AG04449 (cell line): ENCODE results near the gene HIVEP3.

ENCODE experiments used
- CTCF ChIA-PET: fragments of 350-600 bp; formaldehyde crosslinking; extraction: SDS; loops from one replicate; lab custom pipeline; 2021; ENCODE audit warnings: antibody characterized with exemption; lab: Yijun Ruan, JAX
- POLR2A ChIA-PET: fragments of 400-600, 350-600 bp; formaldehyde crosslinking; extraction: SDS; loops from one replicate; lab custom pipeline; 2020; ENCODE audit warnings: antibody characterized with exemption, inconsistent platforms; lab: Yijun Ruan, JAX
- DNase-seq: peaks from one replicate; pipeline ENCODE4 v3.0.0-alpha.2; 2010; ENCODE audit warnings: low read depth, low spot score
- H3K4me3 ChIP-seq: 2 replicates; pipeline ENCODE4 v1.5.1; 2011; ENCODE audit warnings: low read depth, mild to moderate bottlenecking, control low read depth, low read length
- TF ChIP-seq, protein P1 (sequence below): IDR thresholded peaks from one replicate; pipeline ENCODE4 v1.5.1; 2011; ENCODE audit warnings: mild to moderate bottlenecking, moderate library complexity, low read length, control low read depth, inconsistent platforms; ENCODE audit not compliant: insufficient read depth; ENCODE audit errors: missing control alignments

HIVEP3 gene

DNA sequence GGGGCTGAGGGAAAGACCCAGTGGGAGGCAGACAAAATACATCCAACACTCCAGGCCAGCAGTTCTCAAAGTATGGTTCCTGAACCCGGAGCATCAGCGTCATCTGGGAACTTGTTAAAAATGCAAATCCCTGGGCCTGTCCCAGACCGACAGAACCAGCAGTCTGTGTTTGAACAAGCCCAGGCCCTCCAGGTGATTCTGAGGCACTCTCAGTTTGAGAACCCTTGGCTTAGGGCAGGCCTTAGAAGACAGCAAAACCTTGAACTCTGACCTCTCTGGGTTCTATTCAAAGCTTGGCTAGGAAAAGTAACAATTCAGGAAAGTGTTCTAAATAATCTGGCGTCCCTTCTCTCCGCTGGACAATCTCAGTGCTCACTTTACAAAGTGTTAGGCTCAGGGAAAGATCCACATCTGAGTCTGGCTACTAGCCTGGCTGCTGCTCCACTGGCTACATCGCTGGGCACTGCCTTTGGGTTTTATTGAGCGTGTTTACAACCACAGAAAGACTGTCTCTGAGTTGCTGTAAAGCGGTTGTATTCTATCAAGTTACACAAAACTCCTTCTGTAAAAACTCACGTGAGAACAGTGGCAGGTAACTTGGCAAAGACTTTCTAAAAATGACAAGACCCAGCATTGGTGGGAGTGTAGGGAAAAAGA, 166.1 kb downstream of the HIVEP3 start:
- no peak for DNase-seq
- POLR2A ChIA-PET, result no interaction called here
- CTCF ChIA-PET, result no interaction called here
- TF ChIP-seq, protein P1, sequence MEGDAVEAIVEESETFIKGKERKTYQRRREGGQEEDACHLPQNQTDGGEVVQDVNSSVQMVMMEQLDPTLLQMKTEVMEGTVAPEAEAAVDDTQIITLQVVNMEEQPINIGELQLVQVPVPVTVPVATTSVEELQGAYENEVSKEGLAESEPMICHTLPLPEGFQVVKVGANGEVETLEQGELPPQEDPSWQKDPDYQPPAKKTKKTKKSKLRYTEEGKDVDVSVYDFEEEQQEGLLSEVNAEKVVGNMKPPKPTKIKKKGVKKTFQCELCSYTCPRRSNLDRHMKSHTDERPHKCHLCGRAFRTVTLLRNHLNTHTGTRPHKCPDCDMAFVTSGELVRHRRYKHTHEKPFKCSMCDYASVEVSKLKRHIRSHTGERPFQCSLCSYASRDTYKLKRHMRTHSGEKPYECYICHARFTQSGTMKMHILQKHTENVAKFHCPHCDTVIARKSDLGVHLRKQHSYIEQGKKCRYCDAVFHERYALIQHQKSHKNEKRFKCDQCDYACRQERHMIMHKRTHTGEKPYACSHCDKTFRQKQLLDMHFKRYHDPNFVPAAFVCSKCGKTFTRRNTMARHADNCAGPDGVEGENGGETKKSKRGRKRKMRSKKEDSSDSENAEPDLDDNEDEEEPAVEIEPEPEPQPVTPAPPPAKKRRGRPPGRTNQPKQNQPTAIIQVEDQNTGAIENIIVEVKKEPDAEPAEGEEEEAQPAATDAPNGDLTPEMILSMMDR, result no peak
- no peak overlapping the region for H3K4me3 ChIP-seq

DNA sequence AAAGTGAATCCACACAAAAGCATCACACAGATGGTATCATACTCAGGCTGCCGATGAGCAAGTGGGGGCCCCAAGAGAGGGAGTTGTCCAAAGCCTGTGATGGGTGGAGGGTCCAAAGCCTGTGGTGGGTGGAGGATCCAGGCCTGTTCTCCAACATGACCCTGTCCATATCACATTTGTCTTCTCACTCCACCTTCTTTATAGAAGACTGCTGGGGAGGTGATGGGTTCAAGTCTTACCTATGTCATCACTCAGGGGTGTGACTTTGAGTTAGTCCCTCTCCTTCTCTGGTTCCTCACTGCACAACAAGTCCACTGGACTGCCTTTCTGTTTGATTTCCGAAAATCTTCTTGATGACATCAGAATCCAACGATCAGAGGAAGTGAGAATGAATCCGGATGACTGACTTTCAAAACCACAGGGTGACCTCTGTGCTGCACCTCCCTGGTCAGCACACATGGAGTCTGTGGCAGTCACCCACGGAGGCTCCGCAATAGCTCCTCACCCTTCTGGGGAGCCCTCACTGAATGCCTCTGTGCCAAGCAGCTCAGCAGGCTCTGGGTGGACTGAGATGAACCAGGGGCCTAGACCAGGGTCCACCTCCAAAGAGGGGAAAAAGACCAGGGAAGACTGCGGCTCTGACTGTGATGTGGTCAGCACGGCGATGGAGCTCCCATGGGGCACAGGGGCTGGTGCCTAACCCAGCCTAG, 166.8 kb downstream of the HIVEP3 start:
- ChIA-PET POLR2A (no interaction called here), CTCF (no interaction called here)
- DNase-seq, result no peak
- TF ChIP-seq, protein P1, result no peak
- no peak overlapping the region for H3K4me3 ChIP-seq

DNA sequence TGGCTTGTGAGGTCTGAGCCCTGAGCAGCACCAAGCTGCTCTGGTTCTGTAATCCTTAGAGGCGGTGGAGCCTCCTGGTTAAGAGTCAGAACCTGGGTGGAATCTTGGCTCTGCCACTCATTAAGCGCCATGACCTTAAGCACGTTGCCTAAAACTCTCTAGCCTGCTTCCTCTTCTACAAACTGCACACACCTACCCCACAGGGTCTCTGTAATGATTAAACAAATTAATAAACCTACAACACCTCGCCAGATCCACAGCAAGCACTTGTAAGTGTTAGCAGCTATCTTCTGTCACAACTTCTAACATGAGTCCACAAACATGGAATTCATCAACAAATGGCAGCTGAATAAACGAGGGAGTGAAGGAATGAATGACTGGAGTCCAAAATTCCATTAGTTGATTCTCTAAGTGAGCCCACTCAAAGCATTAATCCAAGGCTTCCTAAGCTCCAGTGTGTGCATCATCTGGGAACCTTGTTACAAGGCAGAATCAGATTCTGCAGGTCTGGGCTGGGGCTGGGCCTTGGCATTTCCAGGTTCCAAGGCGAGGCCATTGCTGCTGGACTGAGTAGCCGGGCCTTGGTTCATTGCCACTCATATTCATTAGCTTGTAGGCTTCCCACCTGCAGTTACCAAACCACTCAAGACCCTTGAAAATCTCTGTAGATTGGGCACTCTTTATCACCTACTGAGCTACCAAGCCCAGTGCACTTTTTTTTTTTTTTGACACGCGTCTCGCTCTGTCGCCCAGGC, 168.6 kb downstream of the HIVEP3 start:
- POLR2A ChIA-PET, result no interaction called here
- TF ChIP-seq, protein P1, result no peak
- CTCF ChIA-PET, result interaction anchor here (1.9 kb wide), 1 partner anchor 16 kb away, joined by 4 read pairs; no protein-coding TSS in a partner anchor
- H3K4me3 ChIP-seq, result no peak overlapping the region
- DNase-seq, result no peak

DNA sequence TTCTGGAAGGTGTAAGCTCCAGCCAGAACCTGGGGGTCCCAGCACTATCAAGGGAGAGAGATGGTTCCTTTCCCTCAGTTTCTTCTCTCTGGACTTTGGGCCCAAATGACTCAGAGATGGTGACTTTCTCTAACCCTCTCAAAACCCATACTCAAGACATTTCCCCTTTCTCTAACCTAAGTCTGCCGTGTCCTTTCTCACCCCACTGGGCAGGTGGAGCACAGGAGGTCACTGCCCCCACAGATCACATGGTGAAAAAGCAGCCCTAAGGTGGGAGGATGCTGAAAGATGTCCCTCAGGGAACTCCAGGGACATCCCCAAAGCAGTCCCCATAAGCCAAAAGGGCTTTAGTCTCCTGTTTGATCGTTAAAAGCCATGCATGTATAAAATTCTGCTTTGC, 173.7 kb downstream of the HIVEP3 start:
- no peak for DNase-seq
- no peak overlapping the region for H3K4me3 ChIP-seq
- ChIA-PET CTCF (no interaction called here), POLR2A (no interaction called here)
- TF ChIP-seq, protein P1, result no peak

DNA sequence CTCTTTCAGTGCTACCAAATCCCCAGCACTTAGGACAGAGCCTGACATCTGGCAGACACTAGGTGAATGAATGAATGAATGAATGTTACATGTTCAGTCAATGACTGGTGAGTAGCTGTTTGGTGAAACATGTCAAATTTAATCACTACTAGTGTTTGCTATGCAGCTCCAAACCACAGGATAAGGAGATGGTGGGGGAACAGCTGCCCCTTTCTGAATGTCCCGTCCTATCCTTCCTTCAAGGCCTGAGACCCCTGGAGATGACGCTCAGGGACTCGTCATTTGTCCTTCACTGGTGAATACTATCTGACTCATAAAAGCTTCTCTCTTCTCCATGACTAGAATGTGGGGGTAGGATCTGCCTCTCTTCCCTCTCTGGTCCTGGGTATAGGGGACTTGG, 175.4 kb downstream of the HIVEP3 start:
- H3K4me3 ChIP-seq, result no peak overlapping the region
- no peak for DNase-seq
- TF ChIP-seq, protein P1, result no peak
- CTCF ChIA-PET, result interaction anchor here (1.1 to 1.8 kb wide), 3 partner anchors 23 to 169 kb away, joined by 3 to 4 read pairs (median 4); no protein-coding TSS in a partner anchor
- POLR2A ChIA-PET, result no interaction called here

DNA sequence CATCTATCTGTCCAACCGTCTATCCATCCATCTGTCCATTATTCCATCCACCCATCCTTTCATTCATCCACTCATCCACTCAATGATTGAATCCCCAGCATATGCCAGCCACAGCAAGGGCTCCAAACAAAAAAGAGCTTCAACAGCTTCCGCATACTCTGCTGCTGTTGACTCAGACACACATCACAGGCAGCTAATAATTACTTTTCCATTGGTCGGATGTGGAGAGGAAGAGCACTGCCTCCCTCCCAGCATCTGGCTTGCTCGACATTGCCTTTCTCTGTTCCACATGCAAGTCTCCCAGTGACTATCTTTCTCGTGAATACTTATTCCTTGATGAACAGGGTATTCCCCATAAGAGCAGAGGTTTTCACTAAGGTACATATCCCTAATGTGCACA, 176.5 kb downstream of the HIVEP3 start:
- ChIA-PET CTCF (interaction anchor here (1.1 to 1.8 kb wide), 3 partner anchors 24 to 121 kb away, joined by 3 to 4 read pairs (median 3); no protein-coding TSS in a partner anchor), POLR2A (no interaction called here)
- TF ChIP-seq, protein P1, result no peak
- peak; percentile 67 for DNase-seq
- H3K4me3 ChIP-seq, result no peak overlapping the region
